SK-MEL-5 (cell line): ENCODE measurements around the gene MVK. TPM values are rescaled to one million over a fixed set of nuclear protein-coding genes. Genes with fewer than 3 reads are reported as not detected.

Source experiments
- DNase-seq: peaks from one replicate; pipeline ENCODE4 v3.0.0-alpha.2; 2016; ENCODE audit warnings: low read depth, low spot score
- in situ Hi-C: cut with HindIII; loops from 2 replicates; pipeline ENCODE4 v1.10.0; 2016; ENCODE audit warnings: low sequenced_read_pairs, high pct_unique_total_duplicates, low pct_unique_long_range_greater_than_20kb
- total RNA-seq: library from RNA; depleted of rRNA; stranded (reverse); fragments of >200 nt; shearing (Covaris generic); gene quantifications from 2 replicates; pipeline ENCODE4 v1.2.3, GENCODE V29; 2014

Gene MVK
- total RNA-seq, 1 experiment from 2014 or later, result 27.2 TPM

DNA sequence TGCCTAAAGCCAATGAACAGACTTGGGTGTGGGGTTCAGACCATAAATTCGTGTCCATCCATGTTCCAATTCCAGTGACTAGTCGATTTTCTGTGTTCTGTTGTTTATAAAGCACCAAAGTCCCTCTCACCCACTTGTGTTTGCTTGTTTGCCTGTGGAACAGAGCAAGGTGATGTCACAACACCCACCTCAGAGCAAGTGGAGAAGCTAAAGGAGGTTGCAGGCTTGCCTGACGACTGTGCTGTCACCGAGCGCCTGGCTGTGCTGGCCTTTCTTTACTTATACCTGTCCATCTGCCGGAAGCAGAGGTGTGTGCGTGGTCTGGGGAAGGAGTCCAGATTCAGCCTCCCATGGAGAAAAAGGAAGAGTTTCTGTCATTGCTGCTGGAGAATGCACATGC is 6.0 kb downstream of the MVK start:
- DNase-seq, result no peak
- in situ Hi-C loops, result no loop called here

DNA sequence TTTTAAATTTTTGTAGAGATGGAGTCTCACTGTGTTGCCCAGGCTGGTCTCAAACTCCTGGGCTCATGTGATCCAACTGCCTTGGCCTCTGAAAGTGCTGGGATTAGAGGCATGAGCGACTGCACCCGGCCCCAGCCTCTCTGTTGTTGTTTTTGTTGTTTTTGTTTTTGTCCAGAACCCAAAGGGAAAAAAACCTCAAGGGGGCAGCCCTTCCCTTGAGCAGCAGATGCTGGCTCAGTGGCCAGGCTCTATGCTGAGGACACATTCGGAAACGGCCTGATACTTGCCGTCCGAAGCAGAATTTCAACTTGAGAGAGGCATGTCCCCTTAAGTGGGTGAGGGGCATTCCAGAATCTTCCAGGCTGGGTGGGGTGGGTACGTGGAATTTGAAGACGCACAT is 6.7 kb downstream of the MVK start:
- in situ Hi-C loops, result no loop called here

DNA sequence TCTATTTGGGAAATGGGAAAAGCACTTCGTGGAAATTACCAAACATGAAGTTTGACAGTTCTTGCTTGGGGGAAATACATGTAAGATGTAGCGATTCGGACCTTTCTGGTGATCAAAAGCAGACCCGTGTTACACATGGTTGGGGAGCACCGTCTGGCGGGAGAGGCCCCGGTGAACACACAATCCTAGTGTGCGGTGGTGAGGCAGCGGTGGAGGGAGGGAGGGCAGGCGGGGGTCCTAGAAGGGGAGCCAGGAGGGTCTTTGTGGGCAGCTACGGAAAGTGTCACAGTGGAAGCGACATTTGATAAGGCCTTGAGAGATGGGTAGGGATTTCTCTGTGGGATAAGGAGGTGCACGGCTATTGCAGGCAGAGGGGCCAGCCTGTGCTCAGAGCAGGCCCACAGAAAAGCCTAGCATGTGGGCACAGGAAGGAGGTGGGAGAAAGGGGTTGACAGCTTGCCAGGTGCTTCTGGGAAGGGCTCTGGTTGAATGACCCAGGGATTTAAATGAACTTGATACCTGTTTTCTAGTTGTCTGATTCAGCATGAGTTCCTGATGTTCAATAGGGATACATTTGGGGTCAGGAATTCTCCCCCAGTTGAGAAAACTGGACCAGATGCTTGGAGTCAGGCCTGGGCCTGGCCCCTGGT is 7.2 kb downstream of the MVK start:
- in situ Hi-C loops, result no loop called here
- no peak for DNase-seq

More for the DNA sequence above, 6.7 kb downstream of the MVK start:
- no peak for DNase-seq

GRCh38 chr12:109581334-109581691 is 7.7 kb downstream of the MVK start:
- no peak for DNase-seq
- in situ Hi-C loops, result no loop called here

DNA sequence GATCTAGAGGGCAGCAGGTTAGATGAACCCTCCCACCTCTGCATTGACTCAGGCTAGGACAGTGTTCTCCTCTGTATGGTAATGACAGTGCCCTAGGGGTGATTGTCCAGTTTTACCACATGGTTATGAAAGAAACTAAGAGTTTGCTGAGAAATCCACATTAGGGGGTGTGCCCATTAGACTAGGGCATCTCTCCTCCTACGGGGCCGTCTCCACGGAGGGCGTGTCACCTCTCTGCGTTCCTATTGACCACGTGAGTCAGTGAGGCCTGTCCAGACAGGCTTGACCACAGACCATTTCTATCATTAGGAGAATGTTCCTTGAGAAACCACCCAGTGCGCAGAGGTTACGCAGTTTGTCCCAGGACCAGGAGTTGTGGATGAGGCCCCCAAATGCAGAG is 8.3 kb downstream of the MVK start:
- in situ Hi-C loops, result no loop called here
- peak; percentile 33 for DNase-seq

DNA sequence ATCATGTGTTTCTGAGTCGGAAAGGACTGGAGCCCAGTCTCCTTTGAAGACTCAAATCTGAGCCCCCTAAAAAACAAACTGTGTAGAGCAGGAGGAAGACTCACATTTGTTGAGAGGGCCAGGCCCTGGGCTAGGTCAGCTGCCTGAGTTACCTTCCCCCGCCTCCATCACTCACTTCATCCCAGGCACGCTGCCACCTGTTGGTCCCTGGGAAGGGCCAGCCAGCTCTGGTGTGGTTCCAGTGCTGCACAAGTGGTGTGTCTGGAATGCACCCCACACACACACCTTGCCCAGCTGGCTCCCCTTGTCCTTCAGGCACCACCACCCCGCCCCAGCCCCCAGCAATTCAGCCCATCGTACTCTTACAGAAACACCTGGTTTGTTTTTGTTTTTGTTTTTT is 9.0 kb downstream of the MVK start:
- no peak for DNase-seq
- in situ Hi-C loops, result no loop called here

DNA sequence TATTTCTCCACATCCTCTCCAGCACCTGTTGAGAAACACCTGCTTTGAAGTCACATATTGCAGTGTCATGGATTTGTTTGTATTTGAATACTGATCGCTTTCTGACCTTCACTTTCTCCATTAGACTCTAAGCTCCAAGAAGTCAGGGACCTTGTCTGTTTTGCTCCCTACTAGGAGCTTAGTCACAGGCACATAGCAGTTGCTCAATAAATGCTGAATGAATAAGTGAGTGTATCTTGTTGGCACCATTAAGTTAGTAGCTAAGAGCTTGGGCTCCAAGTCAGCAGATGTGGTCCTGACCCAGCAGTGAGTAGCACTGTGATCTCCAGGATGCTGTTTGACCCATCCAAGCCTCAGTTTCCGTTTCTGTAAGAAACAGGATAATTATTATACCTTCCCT is 10.1 kb downstream of the MVK start:
- in situ Hi-C loops, result no loop called here
- DNase-seq, result no peak

- in situ Hi-C loops, result no loop called here
- no peak for DNase-seq
Observed at GRCh38 chr12:109586385-109587296, 13.0 kb downstream of the MVK start.

GRCh38 chr12:109587921-109588320 is 14.3 kb downstream of the MVK start:
- DNase-seq, result no peak
- in situ Hi-C loops, result no loop called here

GRCh38 chr12:109588461-109589239 is 15.1 kb downstream of the MVK start:
- no peak for DNase-seq
- in situ Hi-C loops, result no loop called here

DNA sequence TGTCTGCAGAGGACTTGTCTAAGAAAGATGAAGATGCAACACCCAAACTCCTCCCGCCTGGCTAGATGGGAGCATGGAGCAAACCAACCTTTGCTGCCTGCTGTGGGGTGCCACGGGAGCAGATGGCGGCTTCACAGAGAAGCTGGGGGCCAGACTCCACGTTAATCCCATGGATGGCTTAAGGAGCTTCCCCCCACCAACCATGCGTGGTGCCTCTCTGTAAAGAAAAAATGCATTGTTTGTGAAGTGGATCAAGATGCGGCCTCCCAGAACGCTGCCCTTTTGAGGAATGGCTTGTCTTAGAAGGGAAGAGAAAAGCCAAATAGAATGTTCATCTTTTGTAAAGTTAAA is 15.6 kb downstream of the MVK start:
- in situ Hi-C loops, result no loop called here
- DNase-seq, result no peak

GRCh38 chr12:109589691-109590245 is 16.2 kb downstream of the MVK start:
- no peak for DNase-seq
- in situ Hi-C loops, result no loop called here

GRCh38 chr12:109590566-109590965 is 17.0 kb downstream of the MVK start:
- DNase-seq, result no peak
- in situ Hi-C loops, result no loop called here

DNA sequence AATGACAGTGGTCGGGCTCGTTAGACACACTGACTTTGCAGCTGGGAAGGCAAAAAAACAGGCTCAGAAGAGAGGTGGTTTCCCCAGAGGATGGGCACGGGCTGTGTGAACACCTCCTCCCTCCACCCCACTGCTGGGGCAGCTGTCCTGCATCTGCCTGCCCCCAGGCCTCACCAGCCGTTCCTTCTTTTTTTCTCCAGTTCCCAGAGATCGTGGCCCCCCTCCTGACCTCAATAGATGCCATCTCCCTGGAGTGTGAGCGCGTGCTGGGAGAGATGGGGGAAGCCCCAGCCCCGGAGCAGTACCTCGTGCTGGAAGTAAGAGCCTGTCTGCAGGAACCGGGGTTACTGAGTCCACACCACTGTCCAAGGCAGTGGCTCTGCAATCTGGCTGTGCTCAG is 17.4 kb downstream of the MVK start:
- in situ Hi-C loops, result no loop called here
- DNase-seq, result no peak

DNA sequence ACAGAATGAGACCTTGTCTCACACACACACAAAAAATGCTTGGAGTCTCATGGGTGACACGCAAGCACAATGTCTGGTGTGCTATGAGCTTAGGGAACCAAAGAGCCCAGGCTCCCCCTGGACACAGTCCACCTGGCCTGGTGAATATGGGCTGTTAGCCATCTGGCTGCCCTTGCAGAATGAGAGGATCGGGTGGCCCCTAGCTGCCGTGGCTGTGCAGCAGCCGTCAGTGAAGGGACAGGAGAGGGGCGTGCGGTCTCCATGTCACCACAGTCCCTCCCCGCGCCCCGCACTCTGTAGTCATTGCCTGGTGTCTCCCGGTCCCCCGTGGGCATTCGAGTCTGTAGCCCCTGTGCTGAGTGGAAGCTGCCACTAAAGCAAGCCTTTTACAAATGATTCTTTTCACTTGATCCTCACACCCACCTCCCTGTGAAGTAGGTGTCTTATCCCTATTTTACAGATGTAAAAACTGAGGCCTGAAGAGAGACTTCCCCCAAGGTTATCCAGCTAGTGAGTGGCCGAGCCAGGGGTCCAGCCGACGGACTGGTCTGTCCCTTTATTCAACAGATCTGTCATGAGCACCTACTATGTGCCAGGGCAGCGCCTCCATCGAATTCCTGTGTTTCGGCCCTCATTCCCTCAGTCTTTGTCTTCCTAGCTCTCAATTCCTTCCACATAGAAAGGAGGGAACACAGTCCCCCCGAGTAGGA is 18.8 kb downstream of the MVK start:
- no peak for DNase-seq
- in situ Hi-C loops, result no loop called here

DNA sequence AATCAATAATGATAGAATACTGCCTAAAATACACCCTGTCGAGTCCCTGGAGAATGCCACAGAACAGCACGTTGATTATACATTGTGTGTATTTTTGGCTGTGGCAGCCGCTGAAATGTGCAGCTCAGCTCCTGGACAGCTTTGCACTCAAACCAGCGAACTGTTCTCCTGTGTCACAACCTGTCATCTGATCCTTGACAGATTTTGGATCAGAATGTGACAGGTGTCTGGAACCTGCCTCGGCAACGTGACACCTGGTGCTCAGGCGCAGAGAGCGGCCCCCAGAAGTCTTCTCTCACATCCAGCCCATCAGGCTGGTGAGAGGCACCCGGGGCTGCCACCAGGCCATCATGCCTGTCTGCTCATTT is 19.3 kb downstream of the MVK start:
- DNase-seq, result no peak
- in situ Hi-C loops, result no loop called here

GRCh38 chr12:109594556-109595317 is 21.1 kb downstream of the MVK start:
- DNase-seq, result no peak
- in situ Hi-C loops, result no loop called here
